Breast epithelium (tissue), 3 donors: ENCODE data around the gene HBS1L.

Experiments
- POLR2A ChIP-seq: fragments of 450-650 bp; IDR thresholded peaks from one replicate; pipeline ENCODE4 v1.6.1; 2016; ENCODE audit warnings: antibody characterized with exemption, mild to moderate bottlenecking, moderate library complexity
- TF ChIP-seq, protein P1 (sequence below), 3 donors: fragments of 450-650 bp; IDR thresholded peaks; one replicate each; pipeline ENCODE4 v1.5.1; 2016 to 2017; ENCODE audit warnings: antibody characterized with exemption in 3 of 3, mild to moderate bottlenecking in 3 of 3, moderate library complexity in 3 of 3

DNA sequence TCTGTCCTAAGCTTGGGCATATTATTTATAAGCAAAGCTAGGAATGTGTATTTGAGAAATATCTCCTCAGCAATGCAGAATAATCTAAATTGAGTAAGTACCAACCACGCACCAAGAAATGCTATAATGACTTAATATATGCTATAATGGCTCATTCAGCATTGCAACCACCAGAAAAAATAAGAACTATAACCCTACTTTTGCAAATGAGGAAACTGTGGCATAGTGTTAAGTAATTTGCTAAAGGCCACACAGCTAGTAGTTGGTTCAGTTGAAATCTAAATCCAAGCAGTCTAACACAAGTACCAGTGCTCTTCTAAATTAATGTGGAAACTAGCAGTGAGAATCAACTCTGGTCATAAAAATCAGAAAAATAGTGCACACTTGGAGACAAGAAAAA is 35.7 kb downstream of the HBS1L start:
- TF ChIP-seq, protein P1, sequence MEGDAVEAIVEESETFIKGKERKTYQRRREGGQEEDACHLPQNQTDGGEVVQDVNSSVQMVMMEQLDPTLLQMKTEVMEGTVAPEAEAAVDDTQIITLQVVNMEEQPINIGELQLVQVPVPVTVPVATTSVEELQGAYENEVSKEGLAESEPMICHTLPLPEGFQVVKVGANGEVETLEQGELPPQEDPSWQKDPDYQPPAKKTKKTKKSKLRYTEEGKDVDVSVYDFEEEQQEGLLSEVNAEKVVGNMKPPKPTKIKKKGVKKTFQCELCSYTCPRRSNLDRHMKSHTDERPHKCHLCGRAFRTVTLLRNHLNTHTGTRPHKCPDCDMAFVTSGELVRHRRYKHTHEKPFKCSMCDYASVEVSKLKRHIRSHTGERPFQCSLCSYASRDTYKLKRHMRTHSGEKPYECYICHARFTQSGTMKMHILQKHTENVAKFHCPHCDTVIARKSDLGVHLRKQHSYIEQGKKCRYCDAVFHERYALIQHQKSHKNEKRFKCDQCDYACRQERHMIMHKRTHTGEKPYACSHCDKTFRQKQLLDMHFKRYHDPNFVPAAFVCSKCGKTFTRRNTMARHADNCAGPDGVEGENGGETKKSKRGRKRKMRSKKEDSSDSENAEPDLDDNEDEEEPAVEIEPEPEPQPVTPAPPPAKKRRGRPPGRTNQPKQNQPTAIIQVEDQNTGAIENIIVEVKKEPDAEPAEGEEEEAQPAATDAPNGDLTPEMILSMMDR (IDR thresholded peaks at IDR 0.05), result no peak
- TF ChIP-seq POLR2A, result no peak
